Activated naive CD4-positive, alpha-beta T cell treated with anti-CD3 and anti-CD28 coated beads, Interleukin-2, amount 50 U/mL, for 24 hours (primary cell): ENCODE results near the gene SLC35F3.
"Not testable (repeated sequence)": the region's sequence is repeated elsewhere in the genome, so short reads cannot be mapped to it uniquely, and the experiment has no call there.

ENCODE experiments used
- H3K27ac Mint-ChIP-seq: one replicate; pipeline ENCODE4 v1.8.0; 2021; ENCODE audit warnings: mild to moderate bottlenecking, mixed read lengths
- H3K27me3 Mint-ChIP-seq: one replicate; pipeline ENCODE4 v1.8.0; 2021; ENCODE audit warnings: mixed read lengths
- H3K36me3 Mint-ChIP-seq: one replicate; pipeline ENCODE4 v1.8.0; 2021; ENCODE audit warnings: mixed read lengths
- H3K4me1 Mint-ChIP-seq: one replicate; pipeline ENCODE4 v1.8.0; 2021; ENCODE audit warnings: mixed read lengths
- H3K4me3 Mint-ChIP-seq: one replicate; pipeline ENCODE4 v1.8.0; 2021; ENCODE audit warnings: mild to moderate bottlenecking, mixed read lengths
- H3K9me3 Mint-ChIP-seq: one replicate; pipeline ENCODE4 v1.8.0; 2021; ENCODE audit warnings: mixed read lengths

SLC35F3 gene

DNA sequence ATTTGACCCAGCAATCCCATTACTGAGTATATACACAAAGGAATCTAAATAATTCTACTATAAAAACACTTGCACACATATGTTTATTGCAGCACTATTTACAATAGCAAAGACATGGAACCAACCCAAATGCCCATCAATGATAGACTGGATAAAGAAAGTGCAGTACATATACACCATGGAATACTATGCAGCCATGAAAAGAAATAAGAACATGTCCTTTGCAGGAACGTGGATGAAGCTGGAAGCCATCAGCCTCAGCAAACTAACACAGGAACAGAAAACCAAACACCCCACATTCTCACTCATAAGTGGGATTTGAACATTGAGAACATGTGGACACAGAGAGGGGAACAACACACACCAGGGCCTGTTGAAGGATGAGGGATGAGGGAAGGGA, 397.2 kb downstream of the SLC35F3 start:
- H3K9me3 Mint-ChIP-seq, H3K4me1 Mint-ChIP-seq, H3K27ac Mint-ChIP-seq, H3K27me3 Mint-ChIP-seq, H3K36me3 Mint-ChIP-seq, H3K4me3 Mint-ChIP-seq: not testable (repeated sequence)

DNA sequence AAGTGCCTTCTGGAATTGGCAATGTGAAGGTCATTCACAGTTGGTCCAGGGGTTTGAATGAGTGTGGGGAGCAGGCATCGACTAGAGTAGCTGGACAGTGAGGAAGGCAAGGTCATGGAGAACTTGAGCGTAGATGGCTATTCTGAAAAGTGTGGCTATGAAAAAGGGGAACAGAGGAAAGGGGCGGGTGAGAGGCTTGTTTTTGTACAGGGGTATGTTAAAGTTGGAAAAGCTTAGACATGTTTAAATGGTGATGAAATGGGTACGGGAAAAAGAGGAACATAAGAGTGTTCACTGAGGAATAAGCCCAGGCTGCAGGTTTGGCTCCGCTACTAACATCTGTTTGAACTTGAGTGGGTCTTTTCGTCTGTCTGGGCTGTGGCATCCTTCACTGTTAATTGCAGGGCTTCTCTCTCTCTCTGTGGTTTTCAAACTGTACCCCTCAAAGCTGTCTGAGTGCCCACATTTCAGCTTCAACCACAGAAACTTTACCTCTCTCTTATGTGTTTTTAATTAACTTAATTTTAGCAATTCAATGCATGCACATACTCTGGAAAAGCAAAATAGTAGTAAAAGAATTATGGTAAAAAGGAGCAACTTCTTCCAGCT, 398.0 kb downstream of the SLC35F3 start:
- Mint-ChIP-seq H3K27ac (no peak overlapping the region), H3K4me1 (no peaks in the 10 kb centered on the region), H3K36me3 (no peaks in the 10 kb centered on the region), H3K9me3 (no peaks in the 10 kb centered on the region), H3K27me3 (no peaks in the 10 kb centered on the region), H3K4me3 (no peak overlapping the region)

DNA sequence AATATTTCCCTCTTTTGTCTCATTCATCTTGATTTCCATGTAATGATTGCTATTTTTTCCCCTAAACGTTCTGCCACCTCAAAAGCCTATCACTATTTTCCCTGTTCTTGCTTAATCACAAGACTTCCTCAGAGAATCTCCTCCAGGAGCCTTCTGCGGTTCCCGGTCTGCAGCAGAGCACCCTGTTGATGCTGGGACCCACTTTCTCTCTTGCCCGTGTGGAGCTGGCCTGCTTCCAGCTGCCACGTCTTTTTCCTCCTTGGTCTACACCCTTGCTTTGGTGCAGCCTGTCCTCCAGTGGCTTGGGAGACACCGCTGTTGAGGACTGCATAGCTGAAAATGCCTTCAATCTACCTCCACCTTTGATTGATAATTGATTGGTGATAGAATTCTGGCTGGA, 398.8 kb downstream of the SLC35F3 start:
- H3K4me3 Mint-ChIP-seq, result no peak overlapping the region
- H3K36me3 Mint-ChIP-seq, result no peaks in the 10 kb centered on the region
- H3K27me3 Mint-ChIP-seq, result no peaks in the 10 kb centered on the region
- H3K4me1 Mint-ChIP-seq, result no peaks in the 10 kb centered on the region
- no peaks in the 10 kb centered on the region for H3K9me3 Mint-ChIP-seq
- no peak overlapping the region for H3K27ac Mint-ChIP-seq

DNA sequence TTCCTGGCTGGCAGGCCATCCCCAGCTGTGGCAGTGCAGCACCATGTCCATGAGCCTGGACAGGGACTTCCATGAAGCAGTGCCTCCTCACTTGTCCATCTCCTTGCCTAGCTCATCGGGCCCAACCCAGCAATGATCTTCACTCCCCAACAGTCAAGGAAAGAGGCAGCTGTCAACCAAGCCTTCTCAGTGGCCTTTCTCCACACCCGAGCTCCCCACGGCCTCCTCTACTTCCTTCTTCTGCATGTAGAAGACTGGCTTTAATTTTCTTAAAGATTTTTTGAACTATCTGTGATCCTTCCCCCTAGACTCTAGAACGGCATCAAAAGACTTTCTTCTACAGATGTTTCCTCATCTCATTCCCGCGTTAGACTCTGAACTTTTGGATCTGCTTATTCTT, 403.2 kb downstream of the SLC35F3 start:
- no peaks in the 10 kb centered on the region for H3K36me3 Mint-ChIP-seq
- no peak overlapping the region for H3K4me3 Mint-ChIP-seq
- H3K4me1 Mint-ChIP-seq, result peaks cover 27% of the 10 kb centered on the region
- no peak overlapping the region for H3K27ac Mint-ChIP-seq
- no peaks in the 10 kb centered on the region for H3K9me3 Mint-ChIP-seq
- no peaks in the 10 kb centered on the region for H3K27me3 Mint-ChIP-seq

DNA sequence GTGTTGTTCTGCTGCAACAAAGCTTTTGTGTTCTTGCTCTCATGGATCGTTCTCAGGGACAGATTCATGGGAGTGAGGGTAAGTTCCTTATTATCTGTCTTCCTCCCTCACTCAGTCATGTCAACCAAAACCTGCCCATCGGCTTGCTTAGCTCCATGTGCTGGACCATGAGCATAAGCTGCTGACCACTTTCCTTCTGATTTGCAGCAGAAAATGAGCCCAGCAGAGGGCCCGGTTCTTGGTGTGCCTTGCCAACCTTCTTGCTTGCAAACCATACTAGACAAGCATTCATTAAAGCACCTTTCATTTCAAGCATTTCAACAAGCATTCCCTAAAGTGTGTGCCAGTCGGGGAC, 404.7 kb downstream of the SLC35F3 start:
- H3K4me1 Mint-ChIP-seq, result peaks cover 40% of the 10 kb centered on the region
- H3K9me3 Mint-ChIP-seq, result no peaks in the 10 kb centered on the region

DNA sequence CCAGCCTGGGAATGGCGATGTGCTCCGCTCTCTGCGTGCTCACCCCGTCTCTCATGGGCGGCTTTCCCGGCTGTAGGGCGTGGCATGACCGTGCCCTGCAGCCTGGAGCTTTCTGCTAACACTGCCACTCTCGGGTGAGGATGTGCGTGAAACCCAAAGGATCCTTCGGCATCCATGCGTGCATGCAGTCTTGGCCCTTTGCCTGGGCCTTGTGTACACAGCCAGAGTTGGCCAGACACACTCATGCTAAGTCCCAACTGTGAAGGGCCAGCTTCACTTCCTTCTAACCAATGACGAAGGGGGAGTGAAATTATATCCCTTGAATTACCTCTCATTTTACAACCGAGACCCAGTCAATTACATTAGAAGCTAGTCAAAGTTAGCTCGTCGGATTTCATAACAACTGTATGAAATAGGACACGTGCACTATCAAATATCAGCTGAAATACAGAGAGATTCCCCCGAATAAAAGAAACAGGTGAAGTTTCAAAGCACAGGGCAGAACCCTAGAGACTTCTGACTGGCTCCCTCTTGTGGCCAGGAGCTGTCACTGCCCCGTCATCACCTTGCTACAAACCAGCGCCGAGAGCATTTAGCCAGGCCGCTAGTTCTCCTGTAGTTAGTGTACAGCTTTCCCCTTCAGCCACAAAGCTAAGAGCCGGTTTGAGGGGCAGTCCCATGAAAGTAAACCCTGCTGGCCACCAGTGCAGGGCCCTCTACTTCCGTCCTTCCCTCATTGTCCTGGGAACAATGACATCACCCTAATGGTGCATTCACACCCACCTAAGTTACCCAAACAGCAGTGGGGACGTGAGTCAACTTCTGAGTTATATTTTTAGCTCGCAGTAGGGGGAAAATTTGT, 405.4 kb downstream of the SLC35F3 start:
- Mint-ChIP-seq H3K9me3 (no peaks in the 10 kb centered on the region), H3K27me3 (no peaks in the 10 kb centered on the region), H3K4me1 (peaks cover 46% of the 10 kb centered on the region), H3K27ac (peak overlapping the region; percentile 93), H3K4me3 (peak overlapping the region; percentile 69), H3K36me3 (peaks cover 2% of the 10 kb centered on the region)

More for the DNA sequence above, 404.7 kb downstream of the SLC35F3 start:
- H3K27me3 Mint-ChIP-seq, result no peaks in the 10 kb centered on the region
- no peak overlapping the region for H3K27ac Mint-ChIP-seq
- no peaks in the 10 kb centered on the region for H3K36me3 Mint-ChIP-seq
- no peak overlapping the region for H3K4me3 Mint-ChIP-seq

DNA sequence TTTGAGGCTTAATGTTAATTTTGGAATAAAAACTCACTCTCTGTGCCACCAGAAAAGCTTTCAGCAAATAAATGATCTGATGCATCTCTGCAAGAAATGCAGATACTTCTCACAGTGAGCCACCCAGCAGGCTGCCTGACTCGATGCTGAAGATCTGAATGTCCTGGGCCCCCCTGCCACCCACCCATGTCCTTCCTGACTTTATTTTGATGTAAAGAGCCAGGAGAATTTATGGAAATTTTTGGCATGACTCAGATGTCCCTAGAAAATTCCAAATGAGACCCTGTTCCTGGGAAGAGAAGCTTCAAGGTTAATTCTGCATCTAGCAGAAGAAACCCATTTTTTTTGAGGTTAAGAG, 406.0 kb downstream of the SLC35F3 start:
- Mint-ChIP-seq H3K27ac (peak overlapping the region; percentile 93), H3K4me3 (peak overlapping the region; percentile 69), H3K9me3 (no peaks in the 10 kb centered on the region), H3K36me3 (peaks cover 4% of the 10 kb centered on the region), H3K27me3 (no peaks in the 10 kb centered on the region), H3K4me1 (peaks cover 52% of the 10 kb centered on the region)

DNA sequence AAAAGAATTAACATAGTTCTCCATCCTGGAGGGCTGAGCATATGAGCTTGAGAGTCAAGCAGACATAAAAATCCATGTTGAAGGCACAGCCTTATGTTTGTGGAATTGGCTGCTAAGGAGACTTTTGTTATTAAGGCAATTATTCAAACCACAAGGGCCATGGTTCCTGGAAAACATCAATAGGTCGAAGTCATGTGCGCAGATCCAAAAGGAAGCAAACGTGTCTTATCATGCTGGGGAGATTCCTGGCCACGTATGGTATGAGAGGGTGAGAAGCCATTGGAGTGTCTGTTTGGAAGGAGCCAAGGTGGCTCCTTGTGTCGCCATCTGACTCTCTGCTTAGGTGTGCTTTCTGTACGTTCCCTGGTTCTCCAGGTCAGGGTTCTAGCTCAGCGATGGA, 406.9 kb downstream of the SLC35F3 start:
- Mint-ChIP-seq H3K27ac (peak overlapping the region; percentile 87), H3K4me3 (peak overlapping the region; percentile 9), H3K9me3 (no peaks in the 10 kb centered on the region), H3K27me3 (no peaks in the 10 kb centered on the region), H3K36me3 (peaks cover 4% of the 10 kb centered on the region), H3K4me1 (peaks cover 62% of the 10 kb centered on the region)

DNA sequence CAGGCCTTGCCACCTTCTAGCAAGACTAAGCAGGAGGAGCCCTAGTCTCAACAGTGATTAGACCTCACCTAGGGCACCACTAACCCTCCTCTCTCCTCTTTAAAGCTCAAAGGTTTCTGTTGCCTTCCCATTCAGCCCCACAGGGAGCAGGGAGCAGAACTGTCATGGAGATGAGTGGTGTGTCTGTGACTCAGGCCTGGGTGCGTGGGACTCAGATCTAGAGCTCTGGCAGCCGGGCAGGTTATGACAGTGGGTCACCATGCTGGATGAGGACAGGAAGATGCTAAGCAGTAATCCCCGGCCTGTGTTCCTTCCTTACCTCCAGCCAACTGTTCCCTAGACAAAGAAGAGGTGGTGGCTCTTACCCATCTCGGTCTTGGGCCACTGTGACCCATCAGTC, 408.7 kb downstream of the SLC35F3 start:
- H3K4me3 Mint-ChIP-seq, result peak overlapping the region; percentile 66
- H3K4me1 Mint-ChIP-seq, result peaks cover 79% of the 10 kb centered on the region
- H3K27me3 Mint-ChIP-seq, result no peaks in the 10 kb centered on the region
- H3K36me3 Mint-ChIP-seq, result peaks cover 4% of the 10 kb centered on the region
- H3K9me3 Mint-ChIP-seq, result no peaks in the 10 kb centered on the region
- H3K27ac Mint-ChIP-seq, result peak overlapping the region; percentile 88

DNA sequence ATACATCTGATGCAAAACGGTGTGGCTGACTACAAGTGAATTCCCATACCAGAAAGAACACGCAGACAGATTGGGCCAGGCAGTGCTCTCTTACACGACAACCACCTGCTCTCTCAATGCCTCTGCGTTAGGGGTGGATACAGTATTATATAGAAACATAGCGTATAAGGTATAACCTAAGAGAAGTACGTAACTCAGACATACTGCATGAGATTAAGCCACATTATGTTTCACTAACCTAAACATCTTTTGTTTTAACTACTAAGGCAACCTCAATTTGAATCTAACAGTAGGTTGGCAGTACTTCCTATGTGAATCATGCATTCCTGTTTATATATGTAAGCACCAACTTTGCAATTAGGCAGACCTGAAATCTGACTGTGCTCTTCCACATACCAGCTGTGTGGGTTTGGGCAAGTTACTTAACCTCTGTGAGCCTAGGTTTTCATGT, 410.6 kb downstream of the SLC35F3 start:
- H3K27me3 Mint-ChIP-seq, result no peaks in the 10 kb centered on the region
- peaks cover 82% of the 10 kb centered on the region for H3K4me1 Mint-ChIP-seq
- peak overlapping the region; percentile 85 for H3K4me3 Mint-ChIP-seq
- H3K27ac Mint-ChIP-seq, result peak overlapping the region; percentile 98
- H3K36me3 Mint-ChIP-seq, result peaks cover 4% of the 10 kb centered on the region
- no peaks in the 10 kb centered on the region for H3K9me3 Mint-ChIP-seq

DNA sequence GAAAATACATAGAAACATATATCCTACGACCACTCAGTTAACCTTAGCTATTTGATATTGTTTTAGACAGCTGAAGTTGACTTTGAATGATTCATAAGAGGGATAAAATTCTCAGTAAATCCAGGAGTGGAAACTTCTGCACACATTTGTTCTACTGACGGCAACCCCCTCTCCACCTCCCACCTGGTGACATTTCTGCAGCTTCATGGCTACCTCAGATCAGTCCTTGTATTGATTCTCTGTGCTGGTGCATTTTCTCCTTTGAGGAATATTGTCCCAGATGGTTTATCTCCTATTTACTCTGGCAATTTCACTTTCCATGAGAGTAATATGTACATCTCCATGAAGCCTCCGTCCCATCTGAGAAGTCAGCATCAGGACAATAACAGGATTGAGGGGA, 411.1 kb downstream of the SLC35F3 start:
- no peaks in the 10 kb centered on the region for H3K9me3 Mint-ChIP-seq
- H3K27me3 Mint-ChIP-seq, result no peaks in the 10 kb centered on the region
- H3K4me1 Mint-ChIP-seq, result peaks cover 80% of the 10 kb centered on the region
- peaks cover 4% of the 10 kb centered on the region for H3K36me3 Mint-ChIP-seq
- H3K27ac Mint-ChIP-seq, result peak overlapping the region; percentile 98
- H3K4me3 Mint-ChIP-seq, result peak overlapping the region; percentile 85

DNA sequence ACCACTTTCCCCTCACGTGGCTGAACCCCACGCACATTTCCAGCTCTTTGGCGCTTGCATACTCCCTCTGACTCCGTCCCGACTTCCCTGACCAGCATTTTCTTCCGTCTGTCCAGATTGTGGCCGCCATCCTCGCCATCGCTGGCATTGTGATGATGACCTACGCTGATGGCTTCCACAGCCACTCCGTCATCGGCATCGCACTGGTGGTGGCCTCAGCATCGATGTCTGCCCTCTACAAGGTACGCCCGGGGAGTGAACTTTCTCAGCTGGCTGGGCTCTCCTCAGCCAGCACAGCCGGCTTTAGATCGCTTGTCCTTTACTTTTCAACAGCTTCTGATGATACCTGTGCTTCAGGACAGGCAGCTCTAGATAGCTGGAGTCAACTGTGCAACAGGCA, 412.0 kb downstream of the SLC35F3 start:
- H3K27me3 Mint-ChIP-seq, result no peaks in the 10 kb centered on the region
- H3K4me3 Mint-ChIP-seq, result peak overlapping the region; percentile 85

DNA sequence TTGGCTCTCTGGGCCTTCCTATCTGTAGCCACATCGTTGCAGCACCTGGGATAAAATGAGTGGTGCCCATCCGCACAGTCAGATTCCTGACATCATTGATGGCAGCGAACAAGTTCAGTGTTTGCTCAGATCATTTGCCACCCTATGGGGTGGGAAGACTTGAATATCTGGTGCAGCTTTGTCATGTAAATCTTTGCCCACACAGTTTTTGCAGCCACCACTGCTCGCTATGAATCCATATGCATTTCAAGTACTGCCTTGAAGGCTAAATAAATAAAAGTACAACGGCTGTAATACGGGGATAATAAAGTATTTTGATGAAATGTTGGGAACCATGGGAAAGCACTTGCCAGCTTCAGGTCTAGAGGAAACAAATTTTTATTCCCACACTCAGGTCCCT, 412.5 kb downstream of the SLC35F3 start:
- Mint-ChIP-seq H3K27ac (peak overlapping the region; percentile 98), H3K4me3 (peak overlapping the region; percentile 85), H3K36me3 (peaks cover 4% of the 10 kb centered on the region), H3K4me1 (peaks cover 76% of the 10 kb centered on the region), H3K27me3 (no peaks in the 10 kb centered on the region), H3K9me3 (no peaks in the 10 kb centered on the region)

More for the DNA sequence above, 412.0 kb downstream of the SLC35F3 start:
- H3K36me3 Mint-ChIP-seq, result peaks cover 4% of the 10 kb centered on the region
- peak overlapping the region; percentile 98 for H3K27ac Mint-ChIP-seq
- no peaks in the 10 kb centered on the region for H3K9me3 Mint-ChIP-seq
- peaks cover 79% of the 10 kb centered on the region for H3K4me1 Mint-ChIP-seq

DNA sequence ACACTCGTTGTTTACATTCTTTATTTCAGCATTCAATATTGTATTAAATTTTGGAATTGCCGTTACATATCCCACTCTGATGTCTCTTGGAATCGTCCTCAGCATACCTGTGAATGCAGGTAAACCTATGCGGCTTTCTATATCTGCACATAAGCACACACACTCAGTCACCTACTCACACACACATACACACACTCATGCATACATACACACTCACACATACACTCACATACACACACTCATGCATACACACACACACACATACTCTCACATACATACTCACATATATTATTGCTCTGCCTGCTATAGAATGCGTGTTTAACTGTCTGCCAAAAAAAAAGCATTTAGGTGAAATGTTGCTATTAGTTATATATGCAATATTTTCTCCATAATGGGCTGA, 415.6 kb downstream of the SLC35F3 start:
- H3K27ac Mint-ChIP-seq, result no peak overlapping the region
- no peaks in the 10 kb centered on the region for H3K9me3 Mint-ChIP-seq
- peaks cover 75% of the 10 kb centered on the region for H3K4me1 Mint-ChIP-seq
- H3K4me3 Mint-ChIP-seq, result no peak overlapping the region
- H3K27me3 Mint-ChIP-seq, result no peaks in the 10 kb centered on the region
- no peaks in the 10 kb centered on the region for H3K36me3 Mint-ChIP-seq

DNA sequence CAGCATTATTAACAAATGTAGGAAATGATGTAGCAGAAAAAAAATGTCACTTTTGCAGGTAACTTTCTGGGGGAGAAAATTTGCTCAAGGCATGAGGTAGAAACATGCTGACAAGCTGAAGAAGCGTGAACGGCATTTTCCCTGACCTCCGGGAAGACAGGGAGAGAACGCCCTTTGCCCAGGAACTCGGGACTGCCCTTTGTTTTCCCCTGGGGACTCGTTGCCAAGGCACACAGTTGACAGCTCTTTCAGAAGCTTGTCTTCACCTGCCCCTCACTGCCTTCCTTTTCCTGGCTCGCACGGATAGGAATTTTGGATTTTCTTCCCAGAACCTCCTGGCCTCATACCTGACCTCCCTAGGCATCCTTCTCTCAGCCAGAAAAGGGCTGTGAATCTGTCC, 416.1 kb downstream of the SLC35F3 start:
- no peaks in the 10 kb centered on the region for H3K36me3 Mint-ChIP-seq
- no peak overlapping the region for H3K4me3 Mint-ChIP-seq
- no peaks in the 10 kb centered on the region for H3K27me3 Mint-ChIP-seq
- no peaks in the 10 kb centered on the region for H3K9me3 Mint-ChIP-seq
- peak overlapping the region; percentile 49 for H3K27ac Mint-ChIP-seq
- peaks cover 75% of the 10 kb centered on the region for H3K4me1 Mint-ChIP-seq

DNA sequence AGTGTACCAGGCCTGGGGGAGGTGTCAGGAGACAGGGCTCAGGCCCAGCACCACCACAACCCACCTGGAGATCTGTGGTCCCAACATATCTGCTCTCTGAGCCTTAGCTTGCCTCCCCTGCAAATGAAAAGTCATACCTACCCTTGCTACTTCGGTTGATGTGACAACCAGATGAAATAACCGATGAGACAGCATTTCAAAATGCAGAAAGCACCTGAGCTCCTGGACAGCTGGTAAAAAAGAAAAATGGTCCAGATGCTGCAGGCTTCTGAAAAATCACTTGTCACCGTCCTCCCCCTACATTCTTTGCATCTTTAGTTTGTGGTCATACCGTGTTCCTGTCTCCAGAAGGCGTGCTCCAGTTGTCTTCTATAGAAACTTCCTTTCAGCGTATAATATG, 416.8 kb downstream of the SLC35F3 start:
- Mint-ChIP-seq H3K27me3 (no peaks in the 10 kb centered on the region), H3K4me3 (peak overlapping the region; percentile 6), H3K4me1 (peaks cover 75% of the 10 kb centered on the region), H3K36me3 (no peaks in the 10 kb centered on the region), H3K27ac (peak overlapping the region; percentile 49), H3K9me3 (no peaks in the 10 kb centered on the region)
